Activated CD4-positive, alpha-beta T cell treated with anti-CD3 and anti-CD28 coated beads, Interleukin-2, Interleukin-4, amounts not matched to agents 100 ng/mL and 50 ng/mL, durations not matched to agents 16 hours and 8 hours (primary cell): ENCODE measurements around the gene VDR.
"Not testable (repeated sequence)": the region's sequence is repeated elsewhere in the genome, so short reads cannot be mapped to it uniquely, and the experiment has no call there.

Experiments used
- DNase-seq: peaks from one replicate; pipeline ENCODE4 v3.0.0-alpha.2; 2020; ENCODE audit warnings: low spot score

The VDR gene

GRCh38 chr12:47813511-47814196, 91.1 kb downstream of the VDR start:
- DNase-seq: no peak

GRCh38 chr12:47812797-47813510, 91.8 kb downstream of the VDR start:
- DNase-seq: peak; percentile 96

GRCh38 chr12:47811581-47812484, 93.0 kb downstream of the VDR start:
- DNase-seq: no peak

- DNase-seq: no peak
Measured at GRCh38 chr12:47811072-47811396, 93.8 kb downstream of the VDR start.

GRCh38 chr12:47809518-47809917, 95.3 kb downstream of the VDR start:
- DNase-seq: not testable (repeated sequence)

- DNase-seq: peak; percentile 77
Measured at GRCh38 chr12:47808574-47809365, 96.0 kb downstream of the VDR start.

- DNase-seq: peak; percentile 91
Measured at GRCh38 chr12:47808050-47808449, 96.7 kb downstream of the VDR start.

GRCh38 chr12:47807338-47807737, 97.5 kb downstream of the VDR start:
- DNase-seq: no peak

- DNase-seq: no peak
Measured at GRCh38 chr12:47805417-47805816, 99.4 kb downstream of the VDR start.

- no peak for DNase-seq
Measured at GRCh38 chr12:47804171-47804570, 100.6 kb downstream of the VDR start.

GRCh38 chr12:47803191-47803875, 101.5 kb downstream of the VDR start:
- no peak for DNase-seq

GRCh38 chr12:47802312-47802711, 102.5 kb downstream of the VDR start:
- DNase-seq: no peak

- no peak for DNase-seq
Measured at GRCh38 chr12:47801904-47802246, 102.9 kb downstream of the VDR start.

- no peak for DNase-seq
Measured at GRCh38 chr12:47801170-47801903, 103.5 kb downstream of the VDR start.

GRCh38 chr12:47800582-47800981, 104.2 kb downstream of the VDR start:
- DNase-seq: no peak

GRCh38 chr12:47799357-47799955, 105.3 kb downstream of the VDR start:
- DNase-seq: no peak

- no peak for DNase-seq
Measured at GRCh38 chr12:47798382-47798948, 106.3 kb downstream of the VDR start.

GRCh38 chr12:47797441-47797840, 107.4 kb downstream of the VDR start:
- DNase-seq: no peak

GRCh38 chr12:47795814-47796411, 108.9 kb downstream of the VDR start:
- no peak for DNase-seq
